GM18870 (cell line): ENCODE measurements around the gene FAR2.
"Not testable (repeated sequence)": the region's sequence is repeated elsewhere in the genome, so short reads cannot be mapped to it uniquely, and the experiment has no call there.

ENCODE experiments used
- ATAC-seq: cut with Tn5 transposase; IDR thresholded peaks from one replicate; pipeline ENCODE4 v1.9.1; 2021; ENCODE audit warnings: moderate library complexity; ENCODE audit not compliant: unreplicated experiment

The FAR2 gene

GRCh38 chr12:29230800-29231560 is 81.9 kb downstream of the FAR2 start:
- no peak for ATAC-seq

GRCh38 chr12:29232086-29232485 is 83.0 kb downstream of the FAR2 start:
- ATAC-seq: no peak

GRCh38 chr12:29234552-29234951 is 85.5 kb downstream of the FAR2 start:
- no peak for ATAC-seq

GRCh38 chr12:29234965-29235626 is 86.0 kb downstream of the FAR2 start:
- no peak for ATAC-seq

GRCh38 chr12:29238822-29239291 is 89.8 kb downstream of the FAR2 start:
- no peak for ATAC-seq

GRCh38 chr12:29239336-29239735 is 90.3 kb downstream of the FAR2 start:
- no peak for ATAC-seq

- ATAC-seq: no peak
Measured at GRCh38 chr12:29240441-29240840, 91.4 kb downstream of the FAR2 start.

GRCh38 chr12:29241821-29242591 is 92.9 kb downstream of the FAR2 start:
- ATAC-seq: peak; percentile 81

GRCh38 chr12:29242921-29243431 is 93.9 kb downstream of the FAR2 start:
- no peak for ATAC-seq

- no peak for ATAC-seq
Measured at GRCh38 chr12:29244159-29244765, 95.2 kb downstream of the FAR2 start.

GRCh38 chr12:29245246-29245645 is 96.2 kb downstream of the FAR2 start:
- ATAC-seq: peak; percentile 35

- no peak for ATAC-seq
Measured at GRCh38 chr12:29249930-29250329, 100.9 kb downstream of the FAR2 start.

- no peak for ATAC-seq
Measured at GRCh38 chr12:29253906-29254625, 105.0 kb downstream of the FAR2 start.

- ATAC-seq: no peak
Measured at GRCh38 chr12:29255042-29255441, 106.0 kb downstream of the FAR2 start.

GRCh38 chr12:29256598-29256997 is 107.5 kb downstream of the FAR2 start:
- ATAC-seq: no peak

GRCh38 chr12:29257687-29258086 is 108.6 kb downstream of the FAR2 start:
- ATAC-seq: not testable (repeated sequence)

GRCh38 chr12:29264424-29264823 is 115.3 kb downstream of the FAR2 start:
- ATAC-seq: no peak

GRCh38 chr12:29269706-29270408 is 120.8 kb downstream of the FAR2 start:
- ATAC-seq: no peak

- ATAC-seq: no peak
Measured at GRCh38 chr12:29270446-29270845, 121.4 kb downstream of the FAR2 start.
